HG03354 (cell line): Measurements from ENCODE around the gene TAGLN2.
A peak's percentile ranks its signal among the peaks of the same experiment; 100 is the strongest.

Experiments
- ATAC-seq: cut with Tn5 transposase; IDR thresholded peaks from one replicate; pipeline ENCODE4 v1.9.1; 2021; ENCODE audit warnings: mild to moderate bottlenecking; ENCODE audit not compliant: unreplicated experiment, poor library complexity, severe bottlenecking

The TAGLN2 gene

DNA sequence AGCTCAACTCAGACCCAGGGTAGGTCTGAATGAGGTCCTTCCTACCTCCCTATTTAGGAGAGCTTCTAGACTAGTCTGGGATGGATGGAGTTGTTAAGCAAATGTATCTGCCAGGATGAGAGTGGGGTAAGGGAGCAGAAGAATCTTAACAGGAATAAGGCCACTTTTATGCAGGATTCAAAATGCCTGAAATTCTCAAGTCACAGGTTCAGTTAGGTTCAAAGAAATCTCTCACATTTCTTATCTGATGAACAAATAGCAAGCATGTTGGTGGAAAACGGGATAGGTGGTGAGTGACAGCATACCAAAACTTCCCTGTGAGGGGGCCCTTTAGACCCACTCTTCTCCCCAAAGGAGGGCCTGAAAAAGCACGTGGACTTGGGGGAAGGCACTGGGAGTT, 25.7 kb upstream of the TAGLN2 start:
- ATAC-seq, result no peak

DNA sequence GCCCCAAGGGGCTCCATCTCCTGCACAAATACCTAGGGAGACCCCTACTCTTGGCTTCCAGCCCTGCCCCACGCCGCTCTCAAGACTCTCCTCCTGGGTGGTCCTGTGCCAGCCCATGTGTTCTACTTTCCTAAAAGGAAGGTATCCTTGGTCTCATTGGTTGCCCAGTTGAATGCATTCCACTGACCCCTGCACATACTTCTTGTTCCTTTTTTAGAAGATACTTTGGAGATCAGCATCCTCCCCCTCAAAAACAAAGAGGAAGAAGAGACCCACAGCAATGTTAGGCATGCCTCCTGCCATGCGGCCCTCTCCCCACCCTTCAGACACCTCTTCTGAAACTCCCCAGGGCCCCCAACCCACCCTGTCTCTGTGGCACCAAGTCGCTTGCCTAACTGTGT, 24.7 kb upstream of the TAGLN2 start:
- ATAC-seq, result no peak

DNA sequence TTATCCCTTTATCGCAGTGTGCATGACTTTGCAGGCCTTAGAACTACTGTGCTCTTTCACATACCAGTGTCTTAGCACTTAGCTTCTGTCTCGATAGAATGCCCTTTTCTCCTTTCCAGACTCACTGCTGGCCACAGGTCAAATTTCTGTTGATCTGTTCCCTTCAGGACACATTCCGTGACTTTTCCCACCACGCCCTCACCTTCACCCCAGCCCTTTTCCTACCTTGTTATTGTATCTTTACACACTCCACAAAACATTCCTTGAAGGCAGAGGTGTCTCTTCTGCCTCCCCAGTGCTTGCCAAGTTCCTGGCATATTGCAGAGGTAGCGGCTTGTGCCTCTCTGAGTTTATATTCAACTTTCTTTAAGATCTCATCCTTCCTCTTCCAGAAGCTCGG, 23.8 kb upstream of the TAGLN2 start:
- no peak for ATAC-seq

- ATAC-seq, result no peak
These were observed 22.6 kb upstream of the TAGLN2 start for GRCh38 chr1:159947942-159948341.

DNA sequence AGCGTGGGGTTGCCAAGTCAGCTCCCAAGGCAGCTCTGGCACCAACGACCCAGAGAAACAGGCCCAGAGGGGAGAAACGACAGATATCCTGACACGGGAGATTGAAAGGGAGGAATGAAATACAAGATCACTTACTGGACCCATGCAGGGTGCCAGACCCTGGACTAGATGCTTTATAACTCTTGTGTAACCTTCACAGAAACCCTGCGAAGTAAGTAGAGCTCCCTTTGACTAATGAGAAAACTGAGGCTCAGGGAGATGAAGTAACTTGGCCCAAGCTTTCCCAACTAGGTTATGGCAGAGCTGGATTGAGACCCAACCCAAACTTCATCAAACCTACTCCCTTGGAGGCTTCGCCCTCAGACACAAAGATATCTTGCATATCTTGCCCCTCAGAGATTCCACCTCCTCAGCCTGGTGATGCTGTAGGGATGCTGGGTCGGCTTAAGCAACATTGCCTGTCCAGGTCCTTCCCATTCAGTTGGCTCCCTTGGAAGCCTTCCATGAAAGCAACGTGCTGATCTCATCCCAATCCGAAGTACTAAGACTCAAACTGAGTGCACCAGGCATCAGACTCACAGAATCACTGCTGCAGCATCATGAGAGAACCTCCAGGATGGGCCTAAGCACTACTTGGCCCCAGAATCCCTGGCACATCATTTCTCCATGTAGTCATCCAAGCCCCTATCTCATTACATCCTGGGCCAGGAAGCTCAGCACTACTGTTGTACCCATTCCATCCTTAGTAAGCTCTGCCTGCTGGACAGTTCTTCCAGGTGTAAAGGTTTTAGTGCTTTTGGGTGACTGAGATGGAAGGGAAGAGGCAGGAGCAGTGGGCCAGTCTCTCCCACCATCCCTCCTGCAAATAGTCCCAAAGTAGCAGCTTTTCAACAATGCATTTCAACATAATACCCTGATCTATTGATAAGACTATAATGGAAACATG, 21.2 kb upstream of the TAGLN2 start:
- no peak for ATAC-seq

- peak; percentile 72 for ATAC-seq
These were observed 20.4 kb upstream of the TAGLN2 start, which contains the start of gene IGSF9 for GRCh38 chr1:159945483-159946241. TSS of gene IGSF9 (minus strand) at chr1:159945613. CDS start at chr1:159943454, 2,159 bp downstream.

- no peak for ATAC-seq
These were observed 19.5 kb upstream of the TAGLN2 start for GRCh38 chr1:159944623-159945455.

DNA sequence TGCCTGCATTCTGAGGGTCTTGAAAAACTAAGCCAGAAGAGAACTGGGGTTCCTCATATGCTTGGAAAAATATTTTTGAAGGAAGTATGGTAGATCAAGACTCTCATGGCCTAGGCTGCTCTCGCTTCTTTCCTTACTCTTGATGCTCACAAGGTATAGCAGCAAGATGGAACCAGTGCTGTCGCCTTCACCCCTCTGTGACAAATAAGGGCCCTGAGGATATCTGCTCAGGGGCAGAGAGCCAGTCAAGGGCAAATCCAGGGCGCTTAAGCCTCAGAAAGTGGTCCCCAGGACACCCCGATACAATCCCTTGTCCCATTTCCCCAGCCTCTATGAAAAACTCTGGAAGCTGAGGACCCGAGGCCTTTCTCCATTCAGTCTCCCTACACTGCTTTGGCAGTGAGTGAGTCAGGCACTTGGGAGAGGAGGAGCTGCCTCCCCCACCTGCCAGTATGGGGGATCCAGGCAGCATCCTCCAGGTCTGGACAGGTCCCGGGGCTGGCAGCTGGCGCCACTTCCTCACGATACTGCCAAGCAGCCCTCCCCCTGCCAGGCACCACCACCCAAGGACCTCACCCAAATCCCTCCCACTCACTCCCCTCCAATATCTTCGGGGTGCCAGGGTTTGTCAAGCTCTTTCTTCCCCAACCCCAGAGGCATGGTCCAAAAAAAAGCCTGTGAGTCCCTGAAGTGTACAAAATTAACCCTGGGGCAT, 18.8 kb upstream of the TAGLN2 start:
- ATAC-seq, result no peak

DNA sequence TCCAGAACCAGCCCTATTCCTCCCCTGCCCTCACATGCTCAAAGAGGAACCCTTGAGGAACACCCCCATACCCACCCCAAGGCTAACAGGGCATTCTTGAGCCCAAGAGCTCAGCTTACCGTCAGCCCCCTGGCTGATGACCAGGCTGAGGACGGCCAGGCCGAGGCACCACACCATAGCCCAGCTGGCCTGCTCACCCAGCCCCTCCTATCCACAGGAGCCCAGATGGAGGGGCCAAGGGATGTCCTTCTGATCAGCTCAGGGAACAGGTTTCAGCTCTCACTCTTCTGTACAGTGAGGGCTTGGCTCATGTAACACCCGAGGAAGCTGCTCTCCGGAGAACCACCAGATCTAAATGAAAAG, 18.0 kb upstream of the TAGLN2 start:
- no peak for ATAC-seq

GRCh38 chr1:159942632-159943277, 17.4 kb upstream of the TAGLN2 start:
- ATAC-seq, result no peak

DNA sequence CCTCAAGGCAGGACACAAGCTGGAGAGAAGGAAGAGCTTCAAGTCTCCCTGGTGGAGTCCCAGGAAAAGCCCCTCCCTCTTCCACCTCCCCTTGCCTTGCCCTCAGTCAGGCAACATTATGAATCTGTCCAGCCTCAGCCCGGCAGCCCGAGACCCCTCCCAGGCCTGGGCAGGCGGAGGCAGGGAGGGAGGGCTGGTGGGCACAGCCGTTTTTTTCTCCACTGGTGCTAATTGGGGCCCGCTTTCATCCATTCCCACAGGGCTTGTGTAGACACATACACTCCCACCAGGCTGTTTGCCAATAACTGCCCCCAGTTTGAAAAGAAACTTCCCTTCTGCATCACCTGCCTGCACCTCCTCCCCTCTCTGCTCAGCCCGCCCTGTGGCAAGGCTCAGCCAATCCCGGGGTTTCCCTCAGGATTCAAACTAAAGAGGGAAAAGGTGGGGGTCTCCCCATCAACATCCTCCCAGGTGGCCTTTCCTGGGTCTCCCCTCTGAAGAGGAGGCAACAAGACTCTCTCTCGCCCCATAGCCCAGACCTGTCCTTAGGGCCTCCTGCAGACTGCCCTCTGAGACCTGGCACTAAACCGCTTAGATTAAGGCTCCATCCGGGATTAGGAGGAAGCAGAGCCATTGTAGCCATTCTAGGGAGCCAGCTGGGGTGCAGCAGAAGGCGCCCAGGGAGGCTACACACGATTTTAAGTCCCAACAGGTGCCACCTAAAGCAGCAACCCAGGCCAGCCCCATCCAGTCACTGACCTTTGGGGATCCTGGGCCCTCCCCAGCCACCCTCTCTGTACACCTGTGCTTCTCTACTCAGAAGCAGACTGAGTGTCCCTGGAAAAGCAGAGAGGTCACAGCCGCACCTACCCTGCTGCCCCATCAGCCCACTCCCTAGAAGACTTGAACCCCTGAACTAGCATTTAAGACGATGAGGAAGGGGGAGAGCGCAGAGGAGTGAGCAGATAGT, 16.6 kb upstream of the TAGLN2 start:
- ATAC-seq, result no peak

DNA sequence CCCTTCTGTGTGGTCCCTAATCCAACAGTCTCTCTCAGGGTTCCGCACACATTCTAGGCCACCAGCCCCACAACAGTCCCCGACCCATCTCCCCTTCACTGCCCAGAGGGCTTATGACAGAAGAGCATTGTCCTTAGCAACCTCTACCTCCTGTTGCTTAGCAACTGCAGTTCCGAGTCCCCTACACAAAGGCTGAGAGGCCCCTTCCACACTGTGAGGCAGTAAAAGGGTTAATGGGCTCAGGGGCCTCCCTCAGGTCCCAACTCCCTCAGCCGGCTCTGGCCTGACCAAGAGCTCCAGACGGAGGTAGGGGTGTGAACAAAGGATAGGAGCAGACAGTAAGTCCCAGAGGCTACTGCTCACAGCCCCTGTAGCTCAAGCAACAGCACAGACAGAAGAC, 15.8 kb upstream of the TAGLN2 start:
- ATAC-seq, result no peak

DNA sequence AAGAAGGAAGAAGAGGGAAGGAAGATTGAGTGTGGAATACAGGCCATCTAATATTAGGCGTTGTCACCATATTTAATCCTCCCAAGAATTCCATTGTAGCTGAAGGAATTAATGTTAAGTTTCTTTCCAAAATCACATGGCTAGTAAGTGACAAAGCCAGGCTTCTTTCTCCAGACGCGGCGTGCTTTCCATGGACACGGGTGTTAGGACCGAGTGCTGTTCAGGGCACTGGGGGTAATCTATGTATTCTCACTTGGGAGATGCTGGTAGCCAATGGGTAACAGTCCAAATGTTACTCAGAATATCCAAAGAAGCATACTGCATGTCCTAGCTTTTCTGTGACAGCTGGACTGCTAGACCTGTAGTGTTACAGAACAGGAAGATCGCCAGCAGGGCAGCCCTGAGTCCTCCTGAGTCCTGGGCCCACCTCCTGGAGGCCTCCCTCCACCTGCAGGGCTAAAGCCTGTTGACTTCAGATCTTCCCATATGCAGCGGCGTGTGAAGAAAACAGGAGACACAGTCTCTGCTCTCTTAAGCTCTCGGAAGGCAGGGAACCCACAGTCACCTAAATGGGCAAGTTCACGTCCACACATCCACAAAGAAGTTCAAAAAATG, 14.8 kb upstream of the TAGLN2 start:
- ATAC-seq, result no peak

DNA sequence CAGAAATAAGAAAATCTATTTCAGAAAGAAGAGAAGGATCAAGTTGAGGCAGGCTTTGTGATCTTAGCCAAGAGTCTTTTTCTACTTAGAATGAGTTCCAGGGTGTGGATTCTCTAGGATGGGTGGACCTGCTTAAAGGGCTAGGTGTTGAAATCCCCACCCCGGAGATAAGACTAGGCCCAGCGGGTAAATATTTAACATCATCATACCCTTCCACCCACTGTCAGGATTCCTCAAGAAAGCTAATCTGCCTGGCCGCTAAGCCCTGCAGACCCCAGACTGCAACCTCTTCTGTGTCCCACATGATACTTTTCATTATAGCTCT, 14.3 kb upstream of the TAGLN2 start:
- ATAC-seq, result no peak

GRCh38 chr1:159938905-159939677, 13.8 kb upstream of the TAGLN2 start:
- ATAC-seq, result no peak

- no peak for ATAC-seq
These were observed 13.0 kb upstream of the TAGLN2 start for GRCh38 chr1:159938211-159938852.
